Measurements from ENCODE around the gene MBNL2. TPM values are rescaled to one million over a fixed set of nuclear protein-coding genes. Genes with fewer than 3 reads are reported as not detected.

Gene MBNL2
- total RNA-seq, 2 donors from 2014 or later: 106 to 139 TPM

GRCh38 chr13:97327506-97328221 lies 105.5 kb downstream of the MBNL2 start:
- DNase-seq (ENCODE audit: low spot score): no peak

DNA sequence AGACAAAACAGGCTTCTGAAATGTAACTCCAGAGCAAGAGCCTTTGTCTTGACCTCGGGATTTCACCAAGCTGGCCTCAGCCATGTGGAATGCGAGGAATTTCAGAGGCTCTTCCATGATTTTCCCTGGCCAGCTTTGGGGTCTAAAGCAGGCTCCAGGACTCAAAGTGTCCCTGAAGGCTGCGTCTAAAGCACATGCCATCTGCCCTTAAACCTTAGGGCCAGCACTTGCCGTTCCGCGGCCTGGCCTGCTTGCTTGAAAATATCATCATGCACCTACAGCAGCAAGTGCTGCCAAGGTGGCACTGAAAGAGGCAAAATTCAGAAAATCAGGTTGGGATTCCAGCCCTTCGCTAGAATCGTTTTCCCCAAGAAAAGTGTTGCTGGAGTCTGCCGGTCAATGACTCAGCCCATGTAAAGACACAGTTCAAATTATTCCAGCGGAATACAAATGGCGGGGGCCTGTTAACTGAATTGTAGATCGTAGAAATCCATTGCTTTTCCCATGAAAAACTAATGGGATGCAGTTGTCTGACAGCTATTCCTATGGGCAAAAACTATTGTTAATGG lies 106.2 kb downstream of the MBNL2 start:
- intact Hi-C loops (cut with DNase I): no loop called here
- DNase-seq (ENCODE audit: low spot score): no peak

More at GRCh38 chr13:97327506-97328221, 105.5 kb downstream of the MBNL2 start:
- intact Hi-C loops (cut with DNase I): no loop called here

GRCh38 chr13:97329331-97329730 lies 107.2 kb downstream of the MBNL2 start:
- intact Hi-C loops (cut with DNase I): no loop called here
- DNase-seq (ENCODE audit: low spot score): no peak

DNA sequence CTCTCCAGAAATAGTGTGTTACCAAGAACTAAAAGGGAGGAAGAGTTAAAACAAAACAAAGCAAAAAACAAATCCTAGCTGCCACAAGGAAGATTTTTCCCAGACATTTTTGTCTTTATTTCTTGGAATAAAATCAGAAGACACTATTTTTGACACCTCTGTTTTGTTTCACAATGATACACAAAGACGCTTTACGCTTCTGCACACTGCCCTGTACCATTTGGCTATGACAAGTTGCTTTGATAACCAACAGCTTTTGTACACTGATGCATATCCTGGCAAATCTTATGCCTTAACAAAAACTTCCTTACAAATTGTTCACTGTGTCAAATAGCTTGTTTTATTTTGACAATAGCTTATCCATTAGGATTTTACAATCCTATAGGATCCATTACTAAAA lies 108.3 kb downstream of the MBNL2 start:
- DNase-seq (ENCODE audit: low spot score): no peak
- intact Hi-C loops (cut with DNase I): loop anchor here in 1 of 2 donors (5.0 kb wide), 1 partner anchor 33 kb away; no protein-coding TSS in a partner anchor

DNA sequence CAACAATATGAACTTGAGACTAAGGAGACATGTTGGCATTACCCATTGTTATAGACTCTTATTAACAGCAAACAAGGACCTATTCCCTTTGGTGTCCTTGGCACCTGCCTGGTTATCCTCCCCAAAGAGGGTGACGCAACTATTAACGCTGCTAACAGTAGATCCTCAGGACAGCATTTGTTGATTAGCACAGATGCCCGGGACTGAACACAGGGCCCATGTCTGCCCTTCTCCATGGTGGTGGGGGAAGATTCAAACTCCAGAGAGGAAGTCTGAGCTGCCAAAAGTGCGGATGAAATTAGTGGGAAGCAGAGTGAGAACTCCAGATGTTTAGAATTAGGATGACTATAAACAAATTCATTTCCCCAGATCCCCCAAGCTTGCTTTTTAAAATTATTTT lies 110.6 kb downstream of the MBNL2 start:
- intact Hi-C loops (cut with DNase I): loop anchor here in 1 of 2 donors (5.0 kb wide), 1 partner anchor 35 kb away; no protein-coding TSS in a partner anchor
- DNase-seq (ENCODE audit: low spot score): no peak

DNA sequence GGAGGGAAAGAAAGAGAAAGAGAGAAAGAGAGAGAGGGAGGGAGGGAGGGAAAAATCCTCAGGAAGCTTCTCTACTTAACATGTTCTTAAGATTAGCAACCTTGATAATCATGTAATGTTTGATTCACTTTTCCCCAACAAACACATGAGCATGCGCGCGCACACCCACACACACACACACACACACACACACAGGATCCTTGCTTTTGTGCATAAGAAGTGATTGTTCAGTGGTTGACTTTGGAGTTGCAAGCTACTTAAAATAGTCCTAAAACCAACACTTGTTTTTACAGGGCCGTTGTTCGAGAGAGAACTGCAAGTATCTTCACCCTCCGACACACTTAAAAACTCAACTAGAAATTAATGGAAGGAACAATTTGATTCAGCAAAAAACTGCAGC lies 111.8 kb downstream of the MBNL2 start:
- intact Hi-C loops (cut with DNase I): loop anchor here in 1 of 2 donors (5.0 kb wide), 1 partner anchor 37 kb away; no protein-coding TSS in a partner anchor
- no peak for DNase-seq (ENCODE audit: low spot score)

GRCh38 chr13:97334690-97335089 lies 112.6 kb downstream of the MBNL2 start:
- no peak for DNase-seq (ENCODE audit: low spot score)
- intact Hi-C loops (cut with DNase I): loop anchor here in 1 of 2 donors (5.0 kb wide), 1 partner anchor 37 kb away; no protein-coding TSS in a partner anchor

GRCh38 chr13:97335488-97336134 lies 113.5 kb downstream of the MBNL2 start:
- DNase-seq (ENCODE audit: low spot score): no peak
- intact Hi-C loops (cut with DNase I): no loop called here

- intact Hi-C loops (cut with DNase I): no loop called here
- no peak for DNase-seq (ENCODE audit: low spot score)
Measured at GRCh38 chr13:97337985-97338499, 115.9 kb downstream of the MBNL2 start.

DNA sequence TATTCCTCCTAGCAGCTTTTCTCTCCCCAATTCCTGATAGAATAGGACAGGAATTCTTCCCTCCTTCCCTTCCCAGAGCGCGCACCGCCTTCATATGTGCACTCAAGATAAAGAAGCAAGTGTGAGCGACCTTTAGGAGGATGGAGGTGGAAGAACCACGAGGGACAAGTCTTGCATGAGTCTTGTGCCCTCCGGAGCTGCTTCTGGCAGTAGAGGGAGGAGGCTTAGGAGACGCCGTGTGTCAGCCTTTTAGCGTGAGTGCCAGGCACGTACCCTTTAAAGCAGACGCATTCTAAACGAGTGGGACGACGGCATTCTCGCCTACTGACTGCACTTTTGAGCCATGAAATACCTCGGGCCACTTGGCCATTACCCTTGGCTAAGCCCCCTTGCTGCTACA lies 116.4 kb downstream of the MBNL2 start:
- no peak for DNase-seq (ENCODE audit: low spot score)
- intact Hi-C loops (cut with DNase I): no loop called here

GRCh38 chr13:97339019-97339987 lies 117.2 kb downstream of the MBNL2 start:
- DNase-seq (ENCODE audit: low spot score): no peak
- intact Hi-C loops (cut with DNase I): no loop called here

GRCh38 chr13:97339988-97340749 lies 118.0 kb downstream of the MBNL2 start:
- no peak for DNase-seq (ENCODE audit: low spot score)
- intact Hi-C loops (cut with DNase I): loop anchor here in 1 of 2 donors (2.0 to 5.0 kb wide), 2 partner anchors 118 to 223 kb away; partner anchors contain the start of gene MBNL2

DNA sequence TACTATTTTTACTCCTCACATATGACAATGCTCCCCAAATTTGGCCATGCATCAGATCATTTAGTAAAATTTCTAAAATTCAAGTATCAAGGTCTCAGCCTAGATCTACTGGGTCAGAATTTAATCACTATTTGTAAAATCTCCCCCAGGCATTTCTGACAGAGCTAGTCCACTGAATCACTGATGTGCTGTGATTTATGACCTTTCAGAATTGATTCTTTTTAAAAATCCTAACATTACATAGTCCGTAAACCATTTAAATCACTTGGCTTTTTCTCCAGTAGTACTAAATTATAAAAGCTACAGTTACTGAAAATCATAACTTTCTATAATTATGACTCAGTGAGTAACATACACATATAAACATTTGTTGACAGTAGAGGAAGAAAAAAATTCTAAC lies 119.0 kb downstream of the MBNL2 start:
- DNase-seq (ENCODE audit: low spot score): no peak
- intact Hi-C loops (cut with DNase I): loop anchor here in 1 of 2 donors (2.0 to 5.0 kb wide), 2 partner anchors 119 to 224 kb away; partner anchors contain the start of gene MBNL2

DNA sequence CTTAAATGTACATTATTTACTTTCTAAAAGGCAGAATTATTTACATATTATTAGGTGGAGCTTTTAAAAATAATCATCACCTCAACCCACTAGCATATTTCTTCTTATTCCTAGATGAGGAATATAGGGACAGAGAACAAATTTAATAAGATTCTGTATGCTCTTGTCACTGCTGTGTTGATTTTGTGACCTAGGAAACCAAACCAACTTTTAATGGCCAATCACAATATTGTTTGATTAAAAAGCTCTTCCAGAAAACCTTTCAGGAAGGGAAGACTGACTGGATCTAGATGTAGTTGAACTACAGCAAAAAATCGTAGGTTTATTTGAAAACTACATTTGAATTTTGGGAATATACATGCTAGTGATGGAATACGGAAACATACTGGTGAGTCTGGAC lies 120.0 kb downstream of the MBNL2 start:
- no peak for DNase-seq (ENCODE audit: low spot score)
- intact Hi-C loops (cut with DNase I): loop anchor here in 1 of 2 donors (5.0 kb wide), 1 partner anchor 120 kb away; the partner anchor contains the start of gene MBNL2

GRCh38 chr13:97342936-97343335 lies 120.8 kb downstream of the MBNL2 start:
- intact Hi-C loops (cut with DNase I): loop anchor here in 1 of 2 donors (5.0 kb wide), 1 partner anchor 121 kb away; the partner anchor contains the start of gene MBNL2
- no peak for DNase-seq (ENCODE audit: low spot score)

- no peak for DNase-seq (ENCODE audit: low spot score)
- intact Hi-C loops (cut with DNase I): loop anchor here in 1 of 2 donors (5.0 kb wide), 1 partner anchor 122 kb away; the partner anchor contains the start of gene MBNL2
Measured at GRCh38 chr13:97344265-97345175, 122.4 kb downstream of the MBNL2 start.

DNA sequence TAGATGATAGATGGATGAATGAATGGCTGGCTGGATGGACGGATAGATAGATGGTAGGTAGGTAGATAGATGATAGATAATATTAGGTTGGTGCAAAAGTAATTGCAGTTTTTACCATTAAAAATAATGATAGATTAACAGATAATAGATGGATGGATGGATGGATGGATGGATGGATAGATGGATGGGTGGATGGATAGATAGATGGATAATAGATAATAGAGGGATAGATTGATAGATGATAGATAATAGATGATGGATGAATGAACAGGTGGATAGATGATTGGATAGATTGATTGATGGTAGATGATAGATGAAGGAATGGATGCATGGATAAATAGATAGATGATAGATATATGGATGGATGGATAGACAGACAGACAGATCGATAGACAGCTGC lies 124.0 kb downstream of the MBNL2 start:
- intact Hi-C loops (cut with DNase I): no loop called here
- no peak for DNase-seq (ENCODE audit: low spot score)

All from posterior vena cava (tissue), 2 donors.